Gastrocnemius medialis (tissue), 4 donors: ENCODE data around the gene DMAC2L. TPM values are rescaled to one million over a fixed set of nuclear protein-coding genes. Genes with fewer than 3 reads are reported as not detected.
"Not testable (repeated sequence)": the region's sequence is repeated elsewhere in the genome, so short reads cannot be mapped to it uniquely, and the experiment has no call there.

ENCODE experiments used
- ATAC-seq, 2 donors: fragments of 150-250 bp; one replicate each; pipeline ENCODE4 v1.9.1; 2016
- DNase-seq, 2 donors: peaks; one replicate each; pipeline ENCODE4 v3.0.0-alpha.2; 2019
- H3K27ac ChIP-seq, 4 donors: fragments of 200-600 bp; sonication (generic); 1 replicate in 1 of 4; 2 replicates in 3 of 4; pipeline ENCODE4 v1.5.1; 2016 to 2018; ENCODE audit warnings: mild to moderate bottlenecking in 2 of 4, moderate library complexity in 1 of 4
- H3K27me3 ChIP-seq, 3 donors: fragments of 200-600 bp; sonication (generic) in 2 of 3; 1 replicate in 1 of 3; 2 replicates in 2 of 3; pipeline versions ENCODE4 v1.5.1 to v1.6.0; 2016 to 2019; ENCODE audit warnings: mild to moderate bottlenecking in 1 of 3, moderate library complexity in 1 of 3
- H3K36me3 ChIP-seq, 2 donors: fragments of 200-600 bp; sonication (generic) in 1 of 2; one replicate each; pipeline ENCODE4 v1.5.1; 2017 to 2018
- H3K4me1 ChIP-seq, 2 donors: fragments of 200-600 bp; sonication (generic) in 1 of 2; one replicate each; pipeline ENCODE4 v1.5.1; 2016 to 2017; ENCODE audit warnings: mild to moderate bottlenecking in 2 of 2
- H3K4me3 ChIP-seq, 4 donors: fragments of 200-600 bp; sonication (generic) in 3 of 4; 1 replicate in 1 of 4; 2 replicates in 3 of 4; pipeline ENCODE4 v1.5.1; 2016 to 2019; ENCODE audit warnings: mild to moderate bottlenecking in 2 of 4
- H3K9me3 ChIP-seq, 3 donors: fragments of 200-600 bp; sonication (generic) in 2 of 3; 1 replicate in 1 of 3; 2 replicates in 2 of 3; pipeline ENCODE4 v1.5.1; 2016 to 2019
- CTCF ChIP-seq, 5 experiments: fragments of 450-650 bp in 3 of 5; fragments of 200-600 bp in 2 of 5; sonication (generic) in 2 of 5; IDR thresholded peaks in 4 of 5; conservative IDR thresholded peaks in 1 of 5; 1 replicate in 4 of 5; 2 replicates in 1 of 5; pipeline ENCODE4 v1.5.1; 2016 to 2019; ENCODE audit warnings: antibody characterized with exemption in 5 of 5, mild to moderate bottlenecking in 3 of 5, moderate library complexity in 3 of 5
- POLR2A ChIP-seq, 2 donors: fragments of 450-650 bp; IDR thresholded peaks; one replicate each; pipeline ENCODE4 v1.6.1; 2017; ENCODE audit warnings: antibody characterized with exemption in 2 of 2, mild to moderate bottlenecking in 2 of 2, moderate library complexity in 2 of 2
- in situ Hi-C, 4 donors: fragments of 200-750 bp; cut with MboI; loops; one replicate each; pipeline versions ENCODE4 v1.15.0 to v1.8.0; 2017; ENCODE audit warnings: low sequenced_read_pairs in 4 of 4
- intact Hi-C: fragments of 100-400 bp; cut with DNase I; formaldehyde crosslinking; loops from one replicate; pipeline ENCODE4 v1.15.1; 2023; ENCODE audit warnings: low total_unique reads
- total RNA-seq, 4 donors: library from RNA; depleted of rRNA; stranded (reverse); fragments of >200 nt; gene quantifications; one replicate each; pipeline versions ENCODE4 v1.1.0 to v1.2.3, GENCODE V29; 2016

DMAC2L gene
- total RNA-seq, 4 donors from 2014 or later, result 18.6 to 42.2 (median 24.6) TPM

GRCh38 chr14:50362764-50363713 lies 50.9 kb downstream of the DMAC2L start:
- TF ChIP-seq CTCF (IDR thresholded peaks at IDR 0.05 in 4 of 5, conservative IDR thresholded peaks at IDR 0.05 in 1 of 5), result no peak
- TF ChIP-seq POLR2A (IDR thresholded peaks at IDR 0.05), result no peak
- Histone ChIP-seq H3K27me3 (no peaks in the 10 kb centered on the region), H3K4me3 (peak overlapping the region in 2 of 4 donors; percentile 5 to 15), H3K9me3 (no peaks in the 10 kb centered on the region), H3K27ac (peak overlapping the region in 3 of 4 donors; percentile 1 to 61 (median 43)), H3K4me1 (peaks cover 0 to 9% of the 10 kb centered on the region in 2 donors), H3K36me3 (no peaks in the 10 kb centered on the region)
- DNase-seq (no peak), ATAC-seq (peak in 1 of 2 donors; percentile 21)
- in situ Hi-C loops, result no loop called here
- intact Hi-C loops, result no loop called here

DNA sequence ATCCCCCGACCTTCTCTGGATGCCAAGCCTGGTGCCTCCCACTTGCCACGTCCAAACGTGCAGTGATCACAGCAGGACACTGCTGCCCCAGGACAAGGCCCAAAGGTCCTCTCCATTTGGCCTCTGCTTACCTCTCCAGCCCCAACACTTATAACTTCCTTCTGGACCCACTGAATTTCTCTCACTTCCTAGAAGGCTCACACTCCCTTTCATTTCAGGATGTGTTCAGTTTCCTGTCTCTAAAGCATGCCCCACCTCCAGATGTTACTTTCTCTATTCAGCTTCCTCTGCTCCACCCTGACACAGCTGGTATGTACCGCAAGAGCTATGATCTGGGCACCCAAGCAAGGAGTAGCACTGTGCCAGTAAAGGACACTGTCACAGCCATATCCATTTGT lies 51.6 kb downstream of the DMAC2L start:
- Histone ChIP-seq H3K9me3 (no peaks in the 10 kb centered on the region), H3K27ac (peak overlapping the region in 3 of 4 donors; percentile 12 to 61 (median 43)), H3K27me3 (no peaks in the 10 kb centered on the region), H3K4me1 (peaks cover 0 to 9% of the 10 kb centered on the region in 2 donors), H3K36me3 (no peaks in the 10 kb centered on the region), H3K4me3 (peak overlapping the region in 2 of 4 donors; percentile 5 to 15)
- intact Hi-C loops, result no loop called here
- in situ Hi-C loops, result no loop called here
- peak; percentile 45 to 49 for ATAC-seq
- peak in 1 of 2 donors; percentile 25 for DNase-seq
- no peak for TF ChIP-seq POLR2A (IDR thresholded peaks at IDR 0.05)
- TF ChIP-seq CTCF (IDR thresholded peaks at IDR 0.05 in 4 of 5, conservative IDR thresholded peaks at IDR 0.05 in 1 of 5), result no peak

- in situ Hi-C loops (no loop called here), intact Hi-C loops (no loop called here)
- Histone ChIP-seq H3K9me3 (no peaks in the 10 kb centered on the region), H3K4me1 (peaks cover 0 to 9% of the 10 kb centered on the region in 2 donors), H3K27me3 (no peaks in the 10 kb centered on the region), H3K27ac (no peak overlapping the region), H3K36me3 (no peaks in the 10 kb centered on the region), H3K4me3 (no peak overlapping the region)
- ATAC-seq (no peak), DNase-seq (no peak)
- TF ChIP-seq CTCF (IDR thresholded peaks at IDR 0.05 in 4 of 5, conservative IDR thresholded peaks at IDR 0.05 in 1 of 5), result no peak
- no peak for TF ChIP-seq POLR2A (IDR thresholded peaks at IDR 0.05)
Observed at GRCh38 chr14:50364792-50365191, 52.7 kb downstream of the DMAC2L start.

- DNase-seq, H3K27me3 ChIP-seq, H3K4me1 ChIP-seq, H3K9me3 ChIP-seq, H3K27ac ChIP-seq, in situ Hi-C loops, H3K4me3 ChIP-seq, intact Hi-C loops, H3K36me3 ChIP-seq, ATAC-seq: not testable (repeated sequence)
Observed at GRCh38 chr14:50365572-50365971, 53.4 kb downstream of the DMAC2L start.

DNA sequence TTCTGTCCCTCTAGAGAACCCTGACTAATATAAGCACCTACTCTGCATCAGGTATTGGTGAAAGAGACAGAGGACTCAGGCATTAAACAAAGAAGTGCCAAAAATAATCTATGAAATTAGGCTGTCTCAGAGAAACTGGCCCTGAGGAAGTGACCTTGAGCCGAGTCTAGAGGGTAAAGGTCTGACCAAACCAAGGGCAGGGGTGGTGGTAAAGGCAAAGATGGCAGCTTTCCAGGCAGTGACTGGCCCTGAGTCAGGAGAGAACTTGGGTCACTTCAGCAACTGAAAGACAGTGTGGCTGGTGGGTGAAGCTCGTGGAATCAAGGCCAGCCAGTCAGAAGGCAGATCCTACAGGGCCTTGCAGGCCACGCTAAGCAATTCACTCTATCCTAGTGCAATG lies 54.0 kb downstream of the DMAC2L start:
- H3K27me3 ChIP-seq, result no peaks in the 10 kb centered on the region
- no peak overlapping the region for H3K4me3 ChIP-seq
- H3K36me3 ChIP-seq, result no peaks in the 10 kb centered on the region
- no peak for DNase-seq
- intact Hi-C loops (no loop called here), in situ Hi-C loops (no loop called here)
- H3K27ac ChIP-seq, result no peak overlapping the region
- TF ChIP-seq POLR2A (IDR thresholded peaks at IDR 0.05) (no peak), CTCF (IDR thresholded peaks at IDR 0.05 in 4 of 5, conservative IDR thresholded peaks at IDR 0.05 in 1 of 5) (no peak)
- no peak for ATAC-seq
- H3K4me1 ChIP-seq, result peaks cover 0 to 9% of the 10 kb centered on the region in 2 donors
- H3K9me3 ChIP-seq, result no peaks in the 10 kb centered on the region
